Thyroid gland (tissue), 4 donors: Measurements from ENCODE around the gene CBFA2T3. TPM values are rescaled to one million over a fixed set of nuclear protein-coding genes. Genes with fewer than 3 reads are reported as not detected.

Source experiments
- DNase-seq, 2 donors: peaks; one replicate each; pipeline ENCODE4 v3.0.0-alpha.2; 2019
- H3K27ac ChIP-seq, 3 donors: fragments of 200-600 bp; sonication (generic); 1 replicate in 2 of 3; 2 replicates in 1 of 3; pipeline ENCODE4 v1.5.1; 2016 to 2019; ENCODE audit warnings: mild to moderate bottlenecking in 1 of 3, moderate library complexity in 1 of 3
- H3K27me3 ChIP-seq: fragments of 200-600 bp; sonication (generic); one replicate; pipeline ENCODE4 v1.5.1; 2019
- H3K36me3 ChIP-seq, 2 donors: fragments of 200-600 bp; sonication (generic); one replicate each; pipeline ENCODE4 v1.5.1; 2016 to 2019
- H3K4me1 ChIP-seq, 2 donors: fragments of 200-600 bp; sonication (generic); one replicate each; pipeline ENCODE4 v1.5.1; 2017 to 2019
- H3K4me3 ChIP-seq, 3 donors: fragments of 200-600 bp; sonication (generic); replicated peaks in 1 of 3; 1 replicate in 2 of 3; 2 replicates in 1 of 3; pipeline ENCODE4 v1.5.1; 2016; ENCODE audit warnings: mild to moderate bottlenecking in 1 of 3
- H3K9me3 ChIP-seq: fragments of 200-600 bp; sonication (generic); one replicate; pipeline ENCODE4 v1.5.1; 2017
- POLR2A ChIP-seq, 2 donors: fragments of 450-650 bp; IDR thresholded peaks; one replicate each; pipeline ENCODE4 v1.6.1; 2017; ENCODE audit warnings: antibody characterized with exemption in 2 of 2, mild to moderate bottlenecking in 2 of 2, moderate library complexity in 1 of 2
- WGBS, 2 donors: methylation state at CpG; one replicate each; pipeline ENCODE4 v1.1.5; 2017; 5-methylcytosine and 5-hydroxymethylcytosine counted together
- intact Hi-C: fragments of 100-400 bp; cut with DNase I; formaldehyde crosslinking; loops from one replicate; pipeline ENCODE4 v1.15.1; 2023
- total RNA-seq, 4 donors: library from RNA; depleted of rRNA; stranded (reverse); fragments of >200 nt; gene quantifications; one replicate each; pipeline ENCODE4 v1.2.3, GENCODE V29; 2016
- TF ChIP-seq, protein P1 (sequence below), 6 experiments: fragments of 200-600 bp in 3 of 6; fragments of 450-650 bp in 3 of 6; sonication (generic) in 3 of 6; IDR thresholded peaks; one replicate each; pipeline ENCODE4 v1.5.1; 2016 to 2019; ENCODE audit warnings: antibody characterized with exemption in 6 of 6, mild to moderate bottlenecking in 2 of 6, inconsistent platforms in 1 of 6, moderate library complexity in 1 of 6

CBFA2T3 gene
- total RNA-seq, 4 donors from 2014 or later = 1.3 to 3.8 (median 2.6) TPM

DNA sequence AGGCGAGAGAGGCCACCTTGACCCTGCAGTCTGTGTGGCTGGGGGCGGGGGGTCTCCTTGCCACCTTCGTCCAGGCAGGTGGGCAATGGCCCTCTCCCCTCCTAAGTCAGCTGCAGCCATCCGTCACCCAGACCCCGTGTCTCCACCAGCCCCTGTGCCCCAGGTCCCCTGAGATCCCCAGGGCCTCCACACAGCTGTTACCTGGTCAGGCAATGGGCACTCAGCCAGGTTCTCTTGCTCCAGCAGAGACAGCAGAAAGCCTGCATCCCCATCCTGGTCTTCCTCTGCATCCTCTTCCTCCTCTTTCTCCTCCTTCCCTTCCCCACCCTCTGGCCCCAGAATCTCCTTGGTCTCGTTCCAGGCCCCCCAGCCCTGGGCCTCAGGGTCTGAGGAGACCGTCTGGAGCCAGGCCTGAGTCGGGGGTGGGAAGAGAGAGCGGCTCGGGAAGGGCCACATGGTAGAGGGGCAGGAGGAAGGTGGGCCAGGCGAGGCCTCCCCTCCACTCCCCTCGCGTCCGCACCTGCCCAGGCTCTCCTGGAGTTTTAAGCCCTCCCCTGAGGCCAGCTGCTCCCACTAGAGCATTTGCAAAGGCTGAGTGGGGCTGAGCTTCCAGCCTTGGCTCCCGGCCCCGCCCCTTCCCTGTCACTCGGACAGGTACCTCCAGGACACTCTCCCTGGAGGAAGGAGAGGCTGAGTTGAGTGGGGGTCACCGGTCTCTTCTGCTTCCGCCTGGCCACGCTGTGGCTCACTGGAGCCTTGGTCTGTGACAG, 110.7 kb downstream of the CBFA2T3 start, which contains the start of gene PABPN1L:
PABPN1L (minus strand) TSS at position 510 of the 770 bp plus-strand sequence; CDS start at position 456, 54 bp downstream.
- peak in 1 of 2 donors; percentile 9 for DNase-seq
- no peaks in the 10 kb centered on the region for H3K9me3 ChIP-seq
- H3K27ac ChIP-seq = no peak within 1 kb of the TSS
- H3K27me3 ChIP-seq = no peaks in the 10 kb centered on the region
- WGBS, 2 donors = 35 to 39% methylated on average over 10 to 19 of the region's 20 CpGs
- H3K4me3 ChIP-seq = no peak within 1 kb of the TSS
- no peaks in the 10 kb centered on the region for H3K4me1 ChIP-seq
- no peak for TF ChIP-seq POLR2A (IDR thresholded peaks at IDR 0.05)
- TF ChIP-seq, protein P1, sequence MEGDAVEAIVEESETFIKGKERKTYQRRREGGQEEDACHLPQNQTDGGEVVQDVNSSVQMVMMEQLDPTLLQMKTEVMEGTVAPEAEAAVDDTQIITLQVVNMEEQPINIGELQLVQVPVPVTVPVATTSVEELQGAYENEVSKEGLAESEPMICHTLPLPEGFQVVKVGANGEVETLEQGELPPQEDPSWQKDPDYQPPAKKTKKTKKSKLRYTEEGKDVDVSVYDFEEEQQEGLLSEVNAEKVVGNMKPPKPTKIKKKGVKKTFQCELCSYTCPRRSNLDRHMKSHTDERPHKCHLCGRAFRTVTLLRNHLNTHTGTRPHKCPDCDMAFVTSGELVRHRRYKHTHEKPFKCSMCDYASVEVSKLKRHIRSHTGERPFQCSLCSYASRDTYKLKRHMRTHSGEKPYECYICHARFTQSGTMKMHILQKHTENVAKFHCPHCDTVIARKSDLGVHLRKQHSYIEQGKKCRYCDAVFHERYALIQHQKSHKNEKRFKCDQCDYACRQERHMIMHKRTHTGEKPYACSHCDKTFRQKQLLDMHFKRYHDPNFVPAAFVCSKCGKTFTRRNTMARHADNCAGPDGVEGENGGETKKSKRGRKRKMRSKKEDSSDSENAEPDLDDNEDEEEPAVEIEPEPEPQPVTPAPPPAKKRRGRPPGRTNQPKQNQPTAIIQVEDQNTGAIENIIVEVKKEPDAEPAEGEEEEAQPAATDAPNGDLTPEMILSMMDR (IDR thresholded peaks at IDR 0.05) = no peak
- intact Hi-C loops = no loop called here
- H3K36me3 ChIP-seq = peaks cover 2 to 13% of the 10 kb centered on the region in 2 donors

DNA sequence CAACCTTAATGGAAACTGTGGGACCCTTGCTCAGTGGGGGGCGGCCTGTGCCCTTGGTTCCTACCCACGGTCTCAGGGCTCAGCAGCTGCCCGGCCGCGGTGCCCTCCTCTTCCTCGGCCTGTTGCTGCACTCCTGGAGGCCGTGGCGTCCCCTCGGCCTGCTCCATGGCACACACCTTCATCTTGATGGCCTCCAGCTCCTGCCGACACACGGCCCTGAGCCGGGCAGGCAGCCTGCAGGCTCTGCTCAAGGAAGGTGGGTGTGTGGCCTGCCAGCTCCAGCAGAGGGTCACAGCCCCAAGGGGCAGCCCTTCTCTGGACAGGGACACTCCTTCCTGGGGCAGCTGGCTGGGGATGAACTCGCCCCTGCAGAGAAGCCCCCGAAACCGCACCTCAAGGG, 111.3 kb downstream of the CBFA2T3 start:
- Histone ChIP-seq H3K4me3 (no peak overlapping the region), H3K9me3 (no peaks in the 10 kb centered on the region), H3K27me3 (no peaks in the 10 kb centered on the region), H3K27ac (no peak overlapping the region), H3K36me3 (peaks cover 8 to 17% of the 10 kb centered on the region in 2 donors), H3K4me1 (no peaks in the 10 kb centered on the region)
- 98 to 100% methylated on average over 4 to 9 of the region's 15 CpGs for WGBS, 2 donors
- TF ChIP-seq, protein P1 (IDR thresholded peaks at IDR 0.05) = no peak
- no peak for TF ChIP-seq POLR2A (IDR thresholded peaks at IDR 0.05)
- intact Hi-C loops = no loop called here
- no peak for DNase-seq

- WGBS, 2 donors = 74% methylated on average over 12 of the region's 14 CpGs
- no peak overlapping the region for H3K4me3 ChIP-seq
- no peaks in the 10 kb centered on the region for H3K4me1 ChIP-seq
- H3K27me3 ChIP-seq = no peaks in the 10 kb centered on the region
- no peak overlapping the region for H3K27ac ChIP-seq
- DNase-seq = no peak
- intact Hi-C loops = no loop called here
- H3K36me3 ChIP-seq = peaks cover 12 to 22% of the 10 kb centered on the region in 2 donors
- no peak for TF ChIP-seq POLR2A (IDR thresholded peaks at IDR 0.05)
- TF ChIP-seq, protein P1 (IDR thresholded peaks at IDR 0.05) = no peak
- no peaks in the 10 kb centered on the region for H3K9me3 ChIP-seq
Measured at GRCh38 chr16:88865310-88865709, 111.7 kb downstream of the CBFA2T3 start.

DNA sequence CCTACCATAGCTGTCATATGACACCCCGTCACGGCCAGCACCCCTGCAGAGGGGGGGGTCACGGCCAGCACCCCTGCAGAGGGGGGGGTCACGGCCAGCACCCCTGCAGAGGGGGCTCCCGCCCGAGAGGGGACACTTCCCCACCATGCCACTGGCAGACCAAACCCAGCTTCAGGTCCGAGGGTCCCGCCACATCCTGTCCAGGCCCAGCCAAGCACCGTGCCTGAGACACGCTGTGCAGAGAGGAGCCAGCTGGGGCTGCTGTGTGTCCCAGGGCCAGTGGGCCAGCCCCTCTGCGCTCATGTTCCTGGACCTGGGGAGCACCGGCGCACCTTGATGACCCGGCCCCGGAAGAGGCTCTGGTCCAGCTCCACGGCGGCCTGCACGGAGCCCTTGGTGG, 112.5 kb downstream of the CBFA2T3 start:
- WGBS, 2 donors = 76 to 96% methylated on average over 5 to 9 of the region's 18 CpGs
- no peaks in the 10 kb centered on the region for H3K27me3 ChIP-seq
- H3K9me3 ChIP-seq = no peaks in the 10 kb centered on the region
- intact Hi-C loops = no loop called here
- H3K4me3 ChIP-seq = no peak overlapping the region
- H3K36me3 ChIP-seq = peaks cover 20 to 30% of the 10 kb centered on the region in 2 donors
- no peak for DNase-seq
- H3K4me1 ChIP-seq = no peaks in the 10 kb centered on the region
- H3K27ac ChIP-seq = no peak overlapping the region
- TF ChIP-seq, protein P1 (IDR thresholded peaks at IDR 0.05) = no peak
- no peak for TF ChIP-seq POLR2A (IDR thresholded peaks at IDR 0.05)

DNA sequence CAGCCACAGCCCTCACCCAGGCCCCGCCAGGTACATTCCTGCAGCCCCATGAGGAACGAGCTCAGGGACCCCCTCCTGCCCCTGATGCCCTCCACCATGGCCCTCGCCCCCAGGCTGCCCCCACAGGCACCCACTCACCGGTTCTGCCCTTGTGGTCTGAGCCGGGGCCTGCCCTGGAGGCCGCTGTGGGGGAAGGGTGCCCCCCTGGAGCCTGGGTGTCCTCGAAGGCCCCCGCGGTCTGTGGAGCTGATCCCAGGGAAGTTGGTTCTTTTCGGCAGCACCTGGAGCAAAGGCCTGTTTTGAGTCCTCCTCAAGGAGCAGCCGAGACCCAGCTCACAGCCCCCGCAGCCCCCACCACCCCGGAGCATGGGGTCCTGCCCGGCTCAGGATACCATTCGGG, 112.9 kb downstream of the CBFA2T3 start:
- Histone ChIP-seq H3K36me3 (peaks cover 22 to 33% of the 10 kb centered on the region in 2 donors), H3K4me3 (no peak overlapping the region), H3K9me3 (no peaks in the 10 kb centered on the region), H3K27ac (no peak overlapping the region), H3K4me1 (no peaks in the 10 kb centered on the region), H3K27me3 (no peaks in the 10 kb centered on the region)
- WGBS, 2 donors = 82% methylated on average over 4 of the region's 15 CpGs; no CpG with 5 or more reads in 1 of the 2 donors
- intact Hi-C loops = no loop called here
- no peak for DNase-seq
- TF ChIP-seq, protein P1 (IDR thresholded peaks at IDR 0.05) = no peak
- no peak for TF ChIP-seq POLR2A (IDR thresholded peaks at IDR 0.05)
